H9 (cell line): ENCODE data around the gene CDC5L. TPM values are rescaled to one million over a fixed set of nuclear protein-coding genes. Genes with fewer than 3 reads are reported as not detected.

Experiments
- DNase-seq: peaks from one replicate; pipeline ENCODE4 v3.0.0-alpha.2; 2017
- H2AFZ ChIP-seq: one replicate; pipeline ENCODE4 v1.6.1; 2013; ENCODE audit warnings: mild to moderate bottlenecking, low read length, control low read depth, moderate library complexity
- H2AK5ac ChIP-seq: 2 replicates; pipeline ENCODE4 v1.6.1; 2013; ENCODE audit warnings: low read length, control low read depth, mixed read lengths; ENCODE audit not compliant: insufficient read length
- H2BK120ac ChIP-seq: one replicate; pipeline ENCODE4 v1.6.1; 2013; ENCODE audit warnings: low read depth, mild to moderate bottlenecking, low read length, control low read depth, inconsistent platforms; ENCODE audit not compliant: poor library complexity, severe bottlenecking
- H2BK12ac ChIP-seq: 2 replicates; pipeline ENCODE4 v1.6.1; 2013; ENCODE audit warnings: low read length, control low read depth, mixed read lengths, low read depth; ENCODE audit not compliant: insufficient read length
- H2BK15ac ChIP-seq: 2 replicates; pipeline ENCODE4 v1.6.1; 2013; ENCODE audit warnings: low read depth, low read length, control low read depth
- H2BK20ac ChIP-seq: one replicate; pipeline ENCODE4 v1.6.1; 2013; ENCODE audit warnings: low read depth, mild to moderate bottlenecking, low read length, control low read depth, inconsistent platforms; ENCODE audit not compliant: poor library complexity, severe bottlenecking
- H2BK5ac ChIP-seq: 2 replicates; pipeline ENCODE4 v1.6.1; 2013; ENCODE audit warnings: low read length, control low read depth, mixed read lengths; ENCODE audit not compliant: insufficient read length
- H3K14ac ChIP-seq: 2 replicates; pipeline ENCODE4 v1.6.1; 2013; ENCODE audit warnings: low read length, control low read depth; ENCODE audit not compliant: insufficient read depth
- H3K18ac ChIP-seq: 2 replicates; pipeline ENCODE4 v1.6.1; 2013; ENCODE audit warnings: low read depth, mild to moderate bottlenecking, mixed read lengths, low read length, control low read depth; ENCODE audit not compliant: insufficient read length
- H3K23ac ChIP-seq: 2 replicates; pipeline ENCODE4 v1.6.1; 2013; ENCODE audit warnings: low read length, control low read depth, mixed read lengths, low read depth; ENCODE audit not compliant: insufficient read length
- H3K23me2 ChIP-seq: 2 replicates; pipeline ENCODE4 v1.6.1; 2013; ENCODE audit warnings: low read depth, mild to moderate bottlenecking, mixed read lengths, low read length, control low read depth; ENCODE audit not compliant: insufficient read length, poor library complexity, severe bottlenecking
- H3K27ac ChIP-seq: 2 replicates; pipeline ENCODE4 v1.5.1; 2013; ENCODE audit warnings: low read length, control low read depth, mixed read lengths, low read depth; ENCODE audit not compliant: insufficient read length
- H3K27me3 ChIP-seq: 2 replicates; pipeline ENCODE4 v1.6.1; 2013; ENCODE audit warnings: low read length, control low read depth, inconsistent platforms; ENCODE audit not compliant: insufficient read depth
- H3K4ac ChIP-seq: 2 replicates; pipeline ENCODE4 v1.6.1; 2013; ENCODE audit warnings: low read depth, mild to moderate bottlenecking, control low read depth, inconsistent platforms, low read length, moderate library complexity
- H3K4me1 ChIP-seq: 2 replicates; pipeline ENCODE4 v1.6.1; 2013; ENCODE audit warnings: low read length, control low read depth, inconsistent platforms; ENCODE audit not compliant: insufficient read depth
- H3K4me2 ChIP-seq: 2 replicates; pipeline ENCODE4 v1.6.1; 2013; ENCODE audit warnings: low read length, control low read depth, mixed read lengths; ENCODE audit not compliant: insufficient read length, insufficient read depth
- H3K56ac ChIP-seq: 2 replicates; pipeline ENCODE4 v1.6.1; 2013; ENCODE audit warnings: low read depth, mild to moderate bottlenecking, mixed read lengths, low read length, control low read depth; ENCODE audit not compliant: insufficient read length
- H3K79me1 ChIP-seq: 2 replicates; pipeline ENCODE4 v1.6.1; 2013; ENCODE audit warnings: low read depth, mild to moderate bottlenecking, moderate library complexity, low read length, control low read depth, inconsistent platforms; ENCODE audit not compliant: insufficient read depth, poor library complexity, severe bottlenecking
- H3K79me2 ChIP-seq: 2 replicates; pipeline ENCODE4 v1.6.1; 2013; ENCODE audit warnings: low read length, control low read depth, inconsistent platforms; ENCODE audit not compliant: insufficient read depth
- H3K9ac ChIP-seq: 2 replicates; pipeline ENCODE4 v1.6.1; 2013; ENCODE audit warnings: low read length, control low read depth, mixed read lengths; ENCODE audit not compliant: insufficient read length; ENCODE audit errors: extremely low read depth
- H3K9me3 ChIP-seq: one replicate; pipeline ENCODE4 v1.6.1; 2013; ENCODE audit warnings: low read depth, low read length, inconsistent platforms; ENCODE audit not compliant: control insufficient read depth
- H3T11ph ChIP-seq: one replicate; pipeline ENCODE4 v1.6.1; 2013; ENCODE audit warnings: mild to moderate bottlenecking, low read length, control low read depth, inconsistent platforms
- H4K20me1 ChIP-seq: one replicate; pipeline ENCODE4 v1.6.1; 2013; ENCODE audit not compliant: control insufficient read depth, insufficient read length, insufficient read depth
- H4K5ac ChIP-seq: 2 replicates; pipeline ENCODE4 v1.6.1; 2013; ENCODE audit warnings: low read depth, mild to moderate bottlenecking, mixed read lengths, low read length, control low read depth; ENCODE audit not compliant: insufficient read length
- H4K8ac ChIP-seq: replicated peaks from 2 replicates; pipeline ENCODE4 v1.6.1; 2013; ENCODE audit warnings: low read length, control low read depth, mixed read lengths, low read depth; ENCODE audit not compliant: insufficient read length
- H4K91ac ChIP-seq: 2 replicates; pipeline ENCODE4 v1.6.1; 2013; ENCODE audit warnings: low read depth, mild to moderate bottlenecking, moderate library complexity, mixed read lengths, low read length, control low read depth; ENCODE audit not compliant: insufficient read length
- H3K27ac Mint-ChIP-seq, 3 experiments: 2 replicates in 2 of 3; 3 replicates in 1 of 3; pipeline ENCODE4 v1.8.0; 2020 to 2021; ENCODE audit warnings: mixed read lengths in 3 of 3, mild to moderate bottlenecking in 1 of 3, moderate library complexity in 1 of 3
- H3K27me3 Mint-ChIP-seq: 2 replicates; pipeline ENCODE4 v1.8.0; 2021; ENCODE audit warnings: low read depth, mild to moderate bottlenecking, moderate library complexity, mixed read lengths
- H3K36me3 Mint-ChIP-seq, 3 experiments: 2 replicates in 2 of 3; 3 replicates in 1 of 3; pipeline ENCODE4 v1.8.0; 2020 to 2021; ENCODE audit warnings: low read depth in 3 of 3, mixed read lengths in 3 of 3; ENCODE audit not compliant: insufficient read depth in 1 of 3
- H3K4me1 Mint-ChIP-seq, 2 experiments: 2 replicates each; pipeline ENCODE4 v1.8.0; 2020; ENCODE audit warnings: mixed read lengths in 2 of 2
- H3K4me3 Mint-ChIP-seq, 2 experiments: 2 replicates in 1 of 2; 3 replicates in 1 of 2; pipeline ENCODE4 v1.8.0; 2020 to 2021; ENCODE audit warnings: mild to moderate bottlenecking in 2 of 2, mixed read lengths in 2 of 2, moderate library complexity in 1 of 2
- H3K9me3 Mint-ChIP-seq, 2 experiments: 2 replicates in 1 of 2; 3 replicates in 1 of 2; pipeline ENCODE4 v1.8.0; 2020; ENCODE audit warnings: mild to moderate bottlenecking in 2 of 2, mixed read lengths in 2 of 2, moderate library complexity in 1 of 2
- CTCF ChIP-seq: fragments of 200-600 bp; sonication (generic); conservative IDR thresholded peaks from 3 replicates; pipeline ENCODE4 v1.8.0; 2021; ENCODE audit warnings: antibody characterized with exemption, mild to moderate bottlenecking
- WGBS: extraction: QIAGEN DNeasy Blood & Tissue Kit; methylation state at CpG from one replicate; pipeline ENCODE4 v1.1.7; 2013; ENCODE audit warnings: missing lambda C conversion rate, low lambda C conversion rate, mixed read lengths; ENCODE audit not compliant: insufficient read length; ENCODE audit errors: extremely low coverage; 5-methylcytosine and 5-hydroxymethylcytosine counted together
- total RNA-seq: library from RNA; stranded (reverse); gene quantifications from 2 replicates; pipeline ENCODE4 v1.2.1, GENCODE V29; 2021

CDC5L gene
- total RNA-seq, 1 experiment from 2014 or later: 34.3 TPM

- H2BK20ac ChIP-seq: no peak overlapping the region
- H3K27ac ChIP-seq: no peak overlapping the region
- Mint-ChIP-seq H3K4me3 (no peak overlapping the region), H3K9me3 (peaks cover 15 to 16% of the 10 kb centered on the region in 2 experiments), H3K36me3 (peaks cover 21 to 49% (median 29%) of the 10 kb centered on the region in 3 experiments), H3K4me1 (no peaks in the 10 kb centered on the region), H3K27me3 (no peaks in the 10 kb centered on the region), H3K27ac (no peak overlapping the region)
- H2AFZ ChIP-seq: no peak overlapping the region
- H2AK5ac ChIP-seq: no peak overlapping the region
- no peak overlapping the region for H2BK12ac ChIP-seq
- H3T11ph ChIP-seq: no peak overlapping the region
- H4K91ac ChIP-seq: no peak overlapping the region
- no peaks in the 10 kb centered on the region for H3K9me3 ChIP-seq
- H3K79me2 ChIP-seq: no peaks in the 10 kb centered on the region
- H2BK5ac ChIP-seq: no peak overlapping the region
- H3K56ac ChIP-seq: no peak overlapping the region
- no peak overlapping the region for H3K18ac ChIP-seq
- H3K27me3 ChIP-seq: no peaks in the 10 kb centered on the region
- no peak overlapping the region for H3K23ac ChIP-seq
- no peak for DNase-seq
- H3K4me2 ChIP-seq: no peak overlapping the region
- peaks cover 6% of the 10 kb centered on the region for H3K79me1 ChIP-seq
- H4K5ac ChIP-seq: no peak overlapping the region
- no peak overlapping the region for H3K4ac ChIP-seq
- no peak overlapping the region for H2BK120ac ChIP-seq
- no peak for TF ChIP-seq CTCF
- no peak overlapping the region for H2BK15ac ChIP-seq
- no peak overlapping the region for H3K14ac ChIP-seq
- H4K20me1 ChIP-seq: no peaks in the 10 kb centered on the region
- no peak overlapping the region for H3K9ac ChIP-seq
- no peak overlapping the region for H4K8ac ChIP-seq
- WGBS: no CpG with 5 or more reads among the region's 6 CpGs
- no peaks in the 10 kb centered on the region for H3K23me2 ChIP-seq
- H3K4me1 ChIP-seq: no peaks in the 10 kb centered on the region
Observed at GRCh38 chr6:44439270-44440045, 52.0 kb downstream of the CDC5L start.
